ENCODE data around the gene HJV.

HJV gene

GRCh38 chr1:145995148-145995881 is 26.2 kb downstream of the HJV start:
- DNase-seq (ENCODE audit: extremely low read depth, low read depth), result no peak
- TF ChIP-seq CTCF (IDR thresholded peaks at IDR 0.05; ENCODE audit: low read depth, low read length, missing control alignments), result no peak
- peak overlapping the region; percentile 93 for H3K4me3 ChIP-seq (replicated peaks; ENCODE audit: low read depth, low read length)

GRCh38 chr1:145994391-145995120 is 27.0 kb downstream of the HJV start:
- DNase-seq (ENCODE audit: extremely low read depth, low read depth), result no peak

GRCh38 chr1:145993618-145994390 is 27.7 kb downstream of the HJV start:
- H3K4me3 ChIP-seq (replicated peaks; ENCODE audit: low read depth, low read length), result peak overlapping the region; percentile 93
- no peak for TF ChIP-seq CTCF (IDR thresholded peaks at IDR 0.05; ENCODE audit: low read depth, low read length, missing control alignments)
- no peak for DNase-seq (ENCODE audit: extremely low read depth, low read depth)

More at GRCh38 chr1:145994391-145995120, 27.0 kb downstream of the HJV start:
- TF ChIP-seq CTCF (IDR thresholded peaks at IDR 0.05; ENCODE audit: low read depth, low read length, missing control alignments), result no peak
- H3K4me3 ChIP-seq (replicated peaks; ENCODE audit: low read depth, low read length), result peak overlapping the region; percentile 93

GRCh38 chr1:145992958-145993617 is 28.4 kb downstream of the HJV start:
- DNase-seq (ENCODE audit: extremely low read depth, low read depth), result no peak
- TF ChIP-seq CTCF (IDR thresholded peaks at IDR 0.05; ENCODE audit: low read depth, low read length, missing control alignments), result no peak
- peak overlapping the region; percentile 93 for H3K4me3 ChIP-seq (replicated peaks; ENCODE audit: low read depth, low read length)

- DNase-seq (ENCODE audit: extremely low read depth, low read depth), result no peak
- H3K4me3 ChIP-seq (replicated peaks; ENCODE audit: low read depth, low read length), result no peak overlapping the region
- TF ChIP-seq CTCF (IDR thresholded peaks at IDR 0.05; ENCODE audit: low read depth, low read length, missing control alignments), result no peak
Measured at GRCh38 chr1:145992502-145992936, 29.0 kb downstream of the HJV start.

- no peak for DNase-seq (ENCODE audit: extremely low read depth, low read depth)
- H3K4me3 ChIP-seq (replicated peaks; ENCODE audit: low read depth, low read length), result no peak overlapping the region
- TF ChIP-seq CTCF (IDR thresholded peaks at IDR 0.05; ENCODE audit: low read depth, low read length, missing control alignments), result no peak
Measured at GRCh38 chr1:145991735-145992412, 29.7 kb downstream of the HJV start.

All from HFF-Myc (cell line).